ENCODE measurements around the gene DMRTA2. TPM values are rescaled to one million over a fixed set of nuclear protein-coding genes. Genes with fewer than 3 reads are reported as not detected.

Gene DMRTA2
- total RNA-seq, 1 donor from 2014 or later, result not detected

DNA sequence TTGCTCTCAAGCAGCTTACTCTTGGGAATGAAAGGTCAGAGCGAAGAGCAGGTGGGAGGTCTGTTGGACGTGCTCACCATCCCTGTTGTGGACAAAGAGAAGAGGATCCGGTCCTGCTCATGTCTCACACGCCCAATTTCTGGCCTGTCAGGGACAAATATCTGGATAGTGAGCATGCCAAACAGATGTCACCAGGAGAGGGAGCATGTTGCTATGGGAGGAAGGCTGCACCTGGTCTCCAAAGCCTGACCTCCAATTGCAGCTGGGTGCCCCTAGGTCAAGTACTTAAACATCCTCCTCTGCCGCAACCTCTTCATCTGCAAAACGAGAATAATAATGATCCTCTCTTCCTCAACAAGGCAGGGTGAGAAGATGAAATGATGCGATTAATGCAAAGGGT lies 53.4 kb downstream of the DMRTA2 start:
- Histone ChIP-seq H3K9me3 (replicated peaks) (peaks cover 12% of the 10 kb centered on the region), H3K4me3 (no peak overlapping the region), H3K27me3 (ENCODE audit: low read depth) (peaks cover 75% of the 10 kb centered on the region), H3K36me3 (no peaks in the 10 kb centered on the region), H3K27ac (replicated peaks) (no peak overlapping the region), H3K4me1 (peaks cover 7% of the 10 kb centered on the region)
- DNase-seq, result no peak
- TF ChIP-seq, protein P1, sequence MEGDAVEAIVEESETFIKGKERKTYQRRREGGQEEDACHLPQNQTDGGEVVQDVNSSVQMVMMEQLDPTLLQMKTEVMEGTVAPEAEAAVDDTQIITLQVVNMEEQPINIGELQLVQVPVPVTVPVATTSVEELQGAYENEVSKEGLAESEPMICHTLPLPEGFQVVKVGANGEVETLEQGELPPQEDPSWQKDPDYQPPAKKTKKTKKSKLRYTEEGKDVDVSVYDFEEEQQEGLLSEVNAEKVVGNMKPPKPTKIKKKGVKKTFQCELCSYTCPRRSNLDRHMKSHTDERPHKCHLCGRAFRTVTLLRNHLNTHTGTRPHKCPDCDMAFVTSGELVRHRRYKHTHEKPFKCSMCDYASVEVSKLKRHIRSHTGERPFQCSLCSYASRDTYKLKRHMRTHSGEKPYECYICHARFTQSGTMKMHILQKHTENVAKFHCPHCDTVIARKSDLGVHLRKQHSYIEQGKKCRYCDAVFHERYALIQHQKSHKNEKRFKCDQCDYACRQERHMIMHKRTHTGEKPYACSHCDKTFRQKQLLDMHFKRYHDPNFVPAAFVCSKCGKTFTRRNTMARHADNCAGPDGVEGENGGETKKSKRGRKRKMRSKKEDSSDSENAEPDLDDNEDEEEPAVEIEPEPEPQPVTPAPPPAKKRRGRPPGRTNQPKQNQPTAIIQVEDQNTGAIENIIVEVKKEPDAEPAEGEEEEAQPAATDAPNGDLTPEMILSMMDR (IDR thresholded peaks at IDR 0.05; ENCODE audit: borderline replicate concordance), result no peak
- intact Hi-C loops (cut with micrococcal nuclease), result no loop called here

DNA sequence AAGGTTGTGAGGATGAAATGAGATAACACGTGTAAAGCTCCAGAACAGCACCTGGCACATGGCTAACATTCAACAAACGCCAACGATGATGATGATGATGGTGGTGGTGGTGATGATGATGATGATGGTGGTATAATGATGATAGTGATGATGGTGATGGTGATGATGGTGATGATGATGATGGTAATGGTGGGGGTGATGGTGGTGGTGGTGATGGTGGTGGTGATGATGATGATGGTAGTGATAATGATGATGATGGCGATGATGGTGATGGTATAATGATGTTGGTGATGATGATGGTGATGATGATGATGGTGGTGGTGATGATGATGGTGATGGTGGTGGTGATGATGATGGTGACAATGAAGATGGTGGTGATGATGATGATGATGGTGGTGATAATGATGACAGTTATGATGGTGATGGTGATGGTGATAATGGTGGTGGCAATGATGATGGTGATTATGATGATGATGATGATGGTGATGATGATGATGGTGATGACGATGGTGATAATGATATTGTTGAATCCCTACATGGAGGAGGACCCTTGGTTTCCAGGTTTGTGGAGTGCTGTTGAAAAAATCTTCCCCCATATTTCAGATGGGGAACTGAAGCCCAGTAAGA lies 54.1 kb downstream of the DMRTA2 start:
- H3K4me1 ChIP-seq, result peaks cover 7% of the 10 kb centered on the region
- TF ChIP-seq, protein P1 (IDR thresholded peaks at IDR 0.05; ENCODE audit: borderline replicate concordance), result no peak
- H3K4me3 ChIP-seq, result no peak overlapping the region
- H3K9me3 ChIP-seq (replicated peaks), result peaks cover 7% of the 10 kb centered on the region
- intact Hi-C loops (cut with micrococcal nuclease), result no loop called here
- no peaks in the 10 kb centered on the region for H3K36me3 ChIP-seq
- peaks cover 75% of the 10 kb centered on the region for H3K27me3 ChIP-seq (ENCODE audit: low read depth)
- no peak overlapping the region for H3K27ac ChIP-seq (replicated peaks)
- DNase-seq, result no peak

DNA sequence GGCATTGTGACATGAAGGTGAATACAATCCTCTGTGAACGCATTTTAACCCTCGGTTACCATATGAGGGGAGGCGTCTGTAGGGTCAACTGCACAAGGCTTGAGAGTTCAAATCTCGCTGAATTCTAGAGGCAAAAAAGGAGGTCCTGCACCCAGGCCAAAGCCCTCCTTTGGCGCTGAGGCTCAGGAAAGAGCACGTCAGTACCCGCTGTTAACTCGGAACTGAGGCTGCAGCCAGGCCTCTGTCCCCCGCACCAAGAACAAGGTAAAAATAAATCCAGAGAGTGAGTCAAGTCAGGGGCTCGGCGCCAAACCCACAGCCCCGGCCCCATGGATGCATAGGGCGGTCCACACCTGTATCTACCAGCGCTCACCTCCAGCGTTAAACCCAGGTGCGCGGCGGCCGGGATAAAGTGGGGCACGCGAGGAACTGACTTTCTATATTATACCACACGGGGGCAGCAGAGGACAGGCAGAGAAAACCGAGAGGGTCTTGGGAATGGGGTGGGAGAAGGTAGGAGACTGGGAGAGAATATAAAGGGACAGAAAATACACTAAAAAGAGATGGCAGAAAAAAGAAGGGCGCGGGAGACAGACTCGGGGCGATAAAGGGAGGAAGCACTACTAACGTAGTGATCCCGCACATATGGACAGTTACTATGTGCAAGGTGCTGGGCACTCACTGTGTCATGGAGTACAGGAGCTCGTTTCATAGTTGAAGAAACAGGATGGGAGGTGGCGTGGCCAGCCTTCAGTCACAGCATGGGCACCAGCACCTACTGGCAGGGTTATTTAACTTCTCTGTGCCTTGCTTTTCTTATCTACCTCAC lies 54.9 kb downstream of the DMRTA2 start:
- intact Hi-C loops (cut with micrococcal nuclease), result no loop called here
- H3K36me3 ChIP-seq, result no peaks in the 10 kb centered on the region
- TF ChIP-seq, protein P1 (IDR thresholded peaks at IDR 0.05; ENCODE audit: borderline replicate concordance), result peak; percentile 81
- H3K4me3 ChIP-seq, result no peak overlapping the region
- peaks cover 81% of the 10 kb centered on the region for H3K27me3 ChIP-seq (ENCODE audit: low read depth)
- DNase-seq, result no peak
- no peak overlapping the region for H3K27ac ChIP-seq (replicated peaks)
- peaks cover 7% of the 10 kb centered on the region for H3K4me1 ChIP-seq
- peaks cover 7% of the 10 kb centered on the region for H3K9me3 ChIP-seq (replicated peaks)
